Spleen (tissue), 11 donors: ENCODE results near the gene C16orf95. TPM values are rescaled to one million over a fixed set of nuclear protein-coding genes. Genes with fewer than 3 reads are reported as not detected.

ENCODE experiments used
- DNase-seq: peaks from one replicate; pipeline ENCODE4 v3.0.0-alpha.2; 2020
- H3K27ac ChIP-seq, 8 donors: fragments of 200-600 bp; sonication (generic) in 7 of 8; 1 replicate in 4 of 8; 2 replicates in 4 of 8; pipeline versions ENCODE4 v1.5.0 to v1.8.0; 2016 to 2021; ENCODE audit warnings: inconsistent platforms in 4 of 8, mild to moderate bottlenecking in 4 of 8, moderate library complexity in 1 of 8
- H3K27me3 ChIP-seq, 7 donors: fragments of 200-600 bp; sonication (generic) in 6 of 7; replicated peaks in 1 of 7; 1 replicate in 4 of 7; 2 replicates in 3 of 7; pipeline versions ENCODE4 v1.5.0 to v1.8.0; 2016 to 2021; ENCODE audit warnings: inconsistent platforms in 3 of 7, mild to moderate bottlenecking in 1 of 7
- H3K36me3 ChIP-seq, 6 donors: fragments of 200-600 bp; sonication (generic) in 5 of 6; 1 replicate in 4 of 6; 2 replicates in 2 of 6; pipeline versions ENCODE4 v1.5.0 to v1.8.0; 2016 to 2021; ENCODE audit warnings: inconsistent platforms in 2 of 6
- H3K4me1 ChIP-seq, 6 donors: fragments of 200-600 bp; sonication (generic) in 5 of 6; 1 replicate in 3 of 6; 2 replicates in 3 of 6; pipeline versions ENCODE4 v1.5.0 to v1.8.0; 2016 to 2021; ENCODE audit warnings: inconsistent platforms in 3 of 6
- H3K4me3 ChIP-seq, 8 donors: fragments of 200-600 bp; sonication (generic) in 7 of 8; 1 replicate in 4 of 8; 2 replicates in 4 of 8; pipeline versions ENCODE4 v1.5.0 to v1.8.0; 2016 to 2021; ENCODE audit warnings: inconsistent platforms in 4 of 8, mild to moderate bottlenecking in 4 of 8, moderate library complexity in 2 of 8
- H3K9me3 ChIP-seq, 8 donors: fragments of 200-600 bp; sonication (generic) in 7 of 8; 1 replicate in 4 of 8; 2 replicates in 4 of 8; pipeline versions ENCODE4 v1.5.0 to v1.8.0; 2016 to 2021; ENCODE audit warnings: inconsistent platforms in 4 of 8
- CTCF ChIP-seq, 11 experiments: fragments of 200-600 bp in 7 of 11; fragments of 450-650 bp in 4 of 11; sonication (generic) in 4 of 11; IDR thresholded peaks in 8 of 11; conservative IDR thresholded peaks in 3 of 11; 1 replicate in 7 of 11; 2 replicates in 4 of 11; pipeline versions ENCODE4 v1.4.0 to v1.8.0; 2016 to 2021; ENCODE audit warnings: antibody characterized with exemption in 11 of 11, inconsistent platforms in 4 of 11, mild to moderate bottlenecking in 1 of 11
- POLR2A ChIP-seq, 3 donors: fragments of 450-650 bp; IDR thresholded peaks; one replicate each; pipeline ENCODE4 v1.5.1; 2017; ENCODE audit warnings: antibody characterized with exemption in 3 of 3, mild to moderate bottlenecking in 1 of 3
- POLR2AphosphoS5 ChIP-seq, 3 donors: sonication (generic); formaldehyde crosslinking; IDR thresholded peaks; one replicate each; pipeline ENCODE4 v1.5.1; 2017; ENCODE audit warnings: antibody characterized with exemption in 3 of 3
- WGBS, 5 donors: extraction: QIAGEN DNeasy Blood & Tissue Kit in 3 of 5; methylation state at CpG; one replicate each; pipeline versions ENCODE4 v1.1.5 to v1.1.7; 2013 to 2018; 5-methylcytosine and 5-hydroxymethylcytosine counted together
- intact Hi-C: fragments of 100-400 bp; cut with DNase I; formaldehyde crosslinking; loops from one replicate; pipeline ENCODE4 v1.15.0; 2023; ENCODE audit warnings: low total_unique reads
- polyA plus RNA-seq, 3 donors: library from polyadenylated mRNA; stranded (reverse); fragments of 200-250 nt; gene quantifications; one replicate each; pipeline ENCODE4 v1.2.1, GENCODE V29; 2013
- total RNA-seq, 7 donors: library from RNA; depleted of rRNA in 3 of 7; stranded (reverse); fragments of >200 nt in 3 of 7; fragmentation: NEBNext Ultra II Directional in 4 of 7; extraction: Animal tissue kit (Norgen Biotek cat#: 25700) in 4 of 7; gene quantifications; one replicate each; pipeline versions ENCODE4 v1.1.0 to v1.2.1, GENCODE V29; 2016 to 2021
- donor health status: healthy with polysubstance abuse.
- donor health status: DM: no; HTN: no; CAD: no; lungs with moderate emphysema.
- donor health status: DM: no; HTN: no; CAD: no.
- donor health status: Bipolar disorder and iron deficiency.
- donor health status: healthy.
- donor health status: DM: no; HTN: no; CAD: no.
- donor health status: DM: yes; HTN: yes; CAD: no.

C16orf95 gene
- total and polyA plus RNA-seq, 10 donors: 1.0 to 2.9 (median 2.1) TPM; not detected in 2

- Histone ChIP-seq H3K27me3 (no peaks in the 10 kb centered on the region), H3K9me3 (no peaks in the 10 kb centered on the region), H3K36me3 (peaks cover 0 to 70% (median 41%) of the 10 kb centered on the region in 6 donors), H3K4me1 (peaks cover 3 to 13% (median 8%) of the 10 kb centered on the region in 6 donors), H3K27ac (no peak overlapping the region), H3K4me3 (no peak overlapping the region)
- intact Hi-C loops: no loop called here
- WGBS, 5 donors: 85 to 90% (median 90%) methylated on average over 12 of the region's 12 CpGs
- no peak for TF ChIP-seq POLR2AphosphoS5 (IDR thresholded peaks at IDR 0.05)
- TF ChIP-seq POLR2A (IDR thresholded peaks at IDR 0.05): no peak
- no peak for TF ChIP-seq CTCF (IDR thresholded peaks at IDR 0.05 in 8 of 11, conservative IDR thresholded peaks at IDR 0.05 in 3 of 11)
- peak; percentile 31 for DNase-seq
Measured at GRCh38 chr16:87328846-87329245, 11.7 kb upstream of the C16orf95 start.

DNA sequence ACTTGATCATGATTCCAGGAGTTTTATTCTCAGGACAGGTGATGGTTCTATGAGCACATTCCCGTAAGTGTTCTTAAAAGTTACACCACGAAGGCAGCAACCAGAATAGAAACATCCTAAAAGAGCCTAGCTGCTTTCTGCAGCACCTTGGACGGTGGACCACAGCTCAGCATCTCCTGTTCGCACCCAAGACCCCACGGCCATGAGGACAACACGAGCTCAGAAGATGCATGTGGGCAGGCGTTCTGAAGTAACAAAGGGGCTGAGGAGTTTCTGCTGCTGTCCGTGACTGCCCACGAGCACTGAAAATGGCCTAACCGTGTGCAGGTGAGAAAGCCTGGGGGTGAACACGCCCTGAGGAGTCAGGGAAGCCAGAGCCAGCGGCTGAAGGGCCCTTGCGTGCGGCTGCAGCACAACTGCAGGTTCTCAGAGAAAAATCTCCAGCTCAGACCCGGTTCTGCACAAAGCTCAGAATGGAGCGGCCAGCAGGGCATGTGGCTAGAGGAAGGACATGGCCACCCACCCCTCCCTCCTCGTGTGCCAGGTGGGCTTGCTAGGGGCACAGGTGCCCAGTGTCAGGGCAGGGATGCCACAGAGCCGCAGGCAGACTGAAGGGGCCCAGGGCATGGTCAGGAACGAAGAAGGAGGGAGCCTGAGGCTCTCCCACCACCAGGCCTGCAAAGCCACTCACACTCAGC lies 10.8 kb upstream of the C16orf95 start:
- Histone ChIP-seq H3K36me3 (peaks cover 0 to 61% (median 34%) of the 10 kb centered on the region in 6 donors), H3K4me3 (no peak overlapping the region), H3K9me3 (no peaks in the 10 kb centered on the region), H3K27ac (no peak overlapping the region), H3K4me1 (peaks cover 3 to 13% (median 8%) of the 10 kb centered on the region in 6 donors), H3K27me3 (no peaks in the 10 kb centered on the region)
- WGBS, 5 donors: 84 to 97% (median 93%) methylated on average over 19 of the region's 19 CpGs
- intact Hi-C loops: no loop called here
- DNase-seq: peak; percentile 57
- TF ChIP-seq POLR2AphosphoS5 (IDR thresholded peaks at IDR 0.05): no peak
- TF ChIP-seq POLR2A (IDR thresholded peaks at IDR 0.05): no peak
- TF ChIP-seq CTCF (IDR thresholded peaks at IDR 0.05 in 8 of 11, conservative IDR thresholded peaks at IDR 0.05 in 3 of 11): no peak

- H3K27ac ChIP-seq: no peak overlapping the region
- H3K27me3 ChIP-seq: no peaks in the 10 kb centered on the region
- H3K36me3 ChIP-seq: peaks cover 0 to 43% (median 27%) of the 10 kb centered on the region in 6 donors
- intact Hi-C loops: no loop called here
- peak; percentile 54 for DNase-seq
- no peaks in the 10 kb centered on the region for H3K9me3 ChIP-seq
- TF ChIP-seq CTCF (IDR thresholded peaks at IDR 0.05 in 8 of 11, conservative IDR thresholded peaks at IDR 0.05 in 3 of 11): no peak
- no peak for TF ChIP-seq POLR2A (IDR thresholded peaks at IDR 0.05)
- TF ChIP-seq POLR2AphosphoS5 (IDR thresholded peaks at IDR 0.05): no peak
- H3K4me1 ChIP-seq: peaks cover 3 to 13% (median 8%) of the 10 kb centered on the region in 6 donors
- WGBS, 5 donors: 87 to 94% (median 91%) methylated on average over 11 of the region's 11 CpGs
- H3K4me3 ChIP-seq: no peak overlapping the region
Measured at GRCh38 chr16:87326151-87326571, 9.0 kb upstream of the C16orf95 start.

DNA sequence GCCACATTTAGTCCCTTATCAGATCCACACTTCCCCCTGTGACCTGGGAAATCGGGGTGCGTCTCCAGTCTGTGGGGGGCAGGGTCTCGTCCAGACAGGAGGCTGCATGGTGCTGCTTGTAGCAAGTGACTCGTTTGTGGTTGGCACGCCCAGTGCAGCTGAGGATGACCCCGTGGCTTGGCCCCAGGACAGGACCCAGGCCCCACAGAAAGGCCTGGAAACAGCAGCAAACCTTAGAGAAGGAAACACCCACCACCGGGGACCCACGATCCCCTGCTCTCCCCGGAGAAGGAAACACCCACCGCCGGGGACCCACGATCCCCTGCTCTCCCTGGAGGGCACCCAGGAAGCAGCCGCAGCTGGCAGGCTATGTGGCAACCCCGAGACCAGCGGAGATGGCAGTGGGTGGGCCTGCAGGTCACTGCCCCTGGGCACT lies 8.2 kb upstream of the C16orf95 start:
- peak; percentile 59 for DNase-seq
- H3K27me3 ChIP-seq: no peaks in the 10 kb centered on the region

More for the DNA sequence above, 8.2 kb upstream of the C16orf95 start:
- Histone ChIP-seq H3K4me3 (no peak overlapping the region), H3K4me1 (peaks cover 3 to 13% (median 8%) of the 10 kb centered on the region in 6 donors), H3K36me3 (peaks cover 0 to 36% (median 20%) of the 10 kb centered on the region in 6 donors), H3K27ac (no peak overlapping the region), H3K9me3 (no peaks in the 10 kb centered on the region)
- WGBS, 5 donors: 48 to 68% (median 55%) methylated on average over 15 of the region's 15 CpGs
- intact Hi-C loops: no loop called here
- TF ChIP-seq CTCF (IDR thresholded peaks at IDR 0.05 in 8 of 11, conservative IDR thresholded peaks at IDR 0.05 in 3 of 11): no peak
